Lung (tissue), 12 donors: ENCODE measurements around the gene SATB1. TPM values are rescaled to one million over a fixed set of nuclear protein-coding genes. Genes with fewer than 3 reads are reported as not detected.
A peak's percentile ranks its signal among the peaks of the same experiment; 100 is the strongest.

Experiments used
- ATAC-seq: fragments of 200-7000 bp; cut with Tn5 transposase; one replicate; pipeline ENCODE4 v1.9.1; 2020; ENCODE audit warnings: moderate number of reproducible peaks; ENCODE audit not compliant: insufficient read depth, low FRiP score
- DNase-seq, 3 donors: peaks; one replicate each; pipeline ENCODE4 v3.0.0-alpha.2; 2013 to 2017
- H3K27ac ChIP-seq, 2 donors: one replicate each; pipeline ENCODE4 v1.5.1; 2013; ENCODE audit warnings: mild to moderate bottlenecking in 2 of 2, moderate library complexity in 2 of 2, control low read depth in 1 of 2, inconsistent platforms in 1 of 2, low read depth in 1 of 2, low read length in 1 of 2
- H3K27me3 ChIP-seq, 3 donors: one replicate each; pipeline ENCODE4 v1.5.1; 2013; ENCODE audit warnings: low read length in 2 of 3; ENCODE audit not compliant: control insufficient read depth in 3 of 3, insufficient read depth in 3 of 3
- H3K36me3 ChIP-seq, 4 donors: one replicate each; pipeline ENCODE4 v1.5.1; 2013; ENCODE audit warnings: low read length in 4 of 4, mild to moderate bottlenecking in 1 of 4, moderate library complexity in 1 of 4; ENCODE audit not compliant: control insufficient read depth in 4 of 4, insufficient read depth in 4 of 4
- H3K4me1 ChIP-seq, 5 donors: one replicate each; pipeline ENCODE4 v1.5.1; 2013; ENCODE audit warnings: low read length in 5 of 5, mild to moderate bottlenecking in 2 of 5, moderate library complexity in 1 of 5; ENCODE audit not compliant: control insufficient read depth in 5 of 5, insufficient read depth in 5 of 5
- H3K4me3 ChIP-seq: one replicate; pipeline ENCODE4 v1.5.1; 2013; ENCODE audit warnings: mild to moderate bottlenecking, control low read depth, moderate library complexity
- H3K9ac ChIP-seq, 2 donors: one replicate each; pipeline ENCODE4 v1.5.1; 2013; ENCODE audit warnings: low read length in 2 of 2, control low read depth in 1 of 2; ENCODE audit not compliant: insufficient read depth in 1 of 2
- H3K9me3 ChIP-seq, 4 donors: one replicate each; pipeline ENCODE4 v1.5.1; 2013; ENCODE audit warnings: low read length in 3 of 4, mild to moderate bottlenecking in 1 of 4, moderate library complexity in 1 of 4; ENCODE audit not compliant: control insufficient read depth in 4 of 4, insufficient read depth in 3 of 4
- CTCF ChIP-seq: IDR thresholded peaks from 2 replicates; pipeline ENCODE4 v1.5.1; 2012; ENCODE audit warnings: mild to moderate bottlenecking; ENCODE audit errors: control extremely low read depth, extremely low read depth
- WGBS, 2 donors: extraction: QIAGEN DNeasy Blood & Tissue Kit; methylation state at CpG; one replicate each; pipeline ENCODE4 v1.1.7; 2013; 5-methylcytosine and 5-hydroxymethylcytosine counted together
- polyA plus RNA-seq, 2 donors: library from polyadenylated mRNA; stranded (reverse); fragments of 200-250 nt; gene quantifications; one replicate each; pipeline ENCODE4 v1.2.1, GENCODE V29; 2013
- total RNA-seq, 2 donors: library from RNA; depleted of rRNA in 1 of 2; stranded (reverse); fragments of >200 nt in 1 of 2; gene quantifications; one replicate each; pipeline ENCODE4 v1.2.1, GENCODE V29; 2014 to 2021
- donor health status: control.
- donor health status: control.
- donor health status: Bipolar disorder and iron deficiency.
- donor health status: healthy.
- donor health status: DM: yes; HTN: yes; CAD: no.

The SATB1 gene
- total and polyA plus RNA-seq, 4 donors: 11.4 to 116 (median 16.9) TPM

- Histone ChIP-seq H3K36me3 (no peaks in the 10 kb centered on the region), H3K9me3 (no peaks in the 10 kb centered on the region), H3K27ac (no peak overlapping the region), H3K4me1 (no peaks in the 10 kb centered on the region), H3K4me3 (no peak overlapping the region), H3K27me3 (peaks cover 0 to 29% (median 15%) of the 10 kb centered on the region in 3 donors), H3K9ac (no peak overlapping the region)
- TF ChIP-seq CTCF: no peak
- 27 to 51% methylated on average over 6 of the region's 6 CpGs for WGBS, 2 donors
- no peak for DNase-seq
- no peak for ATAC-seq
Measured at GRCh38 chr3:18428991-18429745, 4.0 kb upstream of the SATB1 start.

- 57 to 78% methylated on average over 1 of the region's 1 CpG for WGBS, 2 donors
- peaks cover 0 to 22% (median 15%) of the 10 kb centered on the region in 3 donors for H3K27me3 ChIP-seq
- no peaks in the 10 kb centered on the region for H3K36me3 ChIP-seq
- no peak overlapping the region for H3K4me3 ChIP-seq
- ATAC-seq (no peak), DNase-seq (no peak)
- no peak overlapping the region for H3K9ac ChIP-seq
- no peak overlapping the region for H3K27ac ChIP-seq
- no peak for TF ChIP-seq CTCF
- peaks cover 0 to 3% (median 0%) of the 10 kb centered on the region in 5 donors for H3K4me1 ChIP-seq
- no peaks in the 10 kb centered on the region for H3K9me3 ChIP-seq
Measured at GRCh38 chr3:18428036-18428435, 2.9 kb upstream of the SATB1 start.

GRCh38 chr3:18426597-18427193, 1.6 kb upstream of the SATB1 start:
- 34 to 47% methylated on average over 3 of the region's 3 CpGs for WGBS, 2 donors
- peaks cover 0 to 12% (median 10%) of the 10 kb centered on the region in 3 donors for H3K27me3 ChIP-seq
- DNase-seq (peak in 2 of 3 donors; percentile 10 to 42), ATAC-seq (no peak)
- no peak overlapping the region for H3K9ac ChIP-seq
- TF ChIP-seq CTCF: no peak
- H3K4me3 ChIP-seq: no peak overlapping the region
- H3K4me1 ChIP-seq: peaks cover 0 to 6% (median 0%) of the 10 kb centered on the region in 5 donors
- no peaks in the 10 kb centered on the region for H3K9me3 ChIP-seq
- no peak overlapping the region for H3K27ac ChIP-seq
- no peaks in the 10 kb centered on the region for H3K36me3 ChIP-seq
